ENCODE results near the gene GCGR.

Gene GCGR

DNA sequence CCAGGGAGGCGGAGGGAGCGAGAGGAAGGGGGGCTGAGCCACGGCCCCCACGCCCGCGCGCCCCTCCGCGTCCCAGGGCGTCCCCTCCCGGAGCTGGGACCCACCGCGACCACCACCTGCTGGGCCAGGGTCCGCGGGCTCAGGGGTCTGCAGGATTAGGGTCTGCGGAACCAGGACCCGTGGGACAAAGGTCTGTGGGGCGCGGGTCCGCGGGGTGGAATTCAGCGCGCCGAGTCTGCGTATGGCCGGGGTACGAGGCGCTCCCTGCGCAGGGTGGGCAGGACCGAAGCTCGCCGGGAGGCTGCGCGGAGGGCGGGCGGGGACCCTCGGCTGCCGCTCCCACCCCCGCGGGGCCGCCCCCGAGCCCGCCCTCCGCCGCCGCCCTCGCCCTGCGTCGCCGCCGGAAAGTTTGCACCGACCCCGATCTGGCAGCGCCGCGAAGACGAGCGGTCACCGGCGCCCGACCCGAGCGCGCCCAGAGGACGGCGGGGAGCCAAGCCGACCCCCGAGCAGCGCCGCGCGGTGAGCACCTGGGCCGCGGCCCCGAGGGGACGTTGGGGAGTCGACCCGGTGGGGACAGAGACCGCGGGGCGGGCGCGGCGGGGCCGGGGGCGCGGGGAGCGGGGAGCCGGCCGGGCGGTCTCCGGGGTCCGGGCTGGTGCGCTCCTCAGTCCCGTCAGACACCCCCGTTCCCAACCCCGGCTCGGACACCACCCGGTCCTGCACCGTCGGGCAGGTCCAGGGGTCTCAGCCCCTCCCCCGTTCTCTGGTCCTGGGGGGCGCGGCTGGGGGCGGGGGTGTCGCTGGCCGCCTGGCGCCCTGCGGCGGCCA, at the start of gene GCGR:
TSS of gene GCGR (plus strand) at position 423 of the 831 bp plus-strand sequence. CDS start 4,869 bp downstream, outside the sequence.
- no peak for DNase-seq (ENCODE audit: low read depth)

DNA sequence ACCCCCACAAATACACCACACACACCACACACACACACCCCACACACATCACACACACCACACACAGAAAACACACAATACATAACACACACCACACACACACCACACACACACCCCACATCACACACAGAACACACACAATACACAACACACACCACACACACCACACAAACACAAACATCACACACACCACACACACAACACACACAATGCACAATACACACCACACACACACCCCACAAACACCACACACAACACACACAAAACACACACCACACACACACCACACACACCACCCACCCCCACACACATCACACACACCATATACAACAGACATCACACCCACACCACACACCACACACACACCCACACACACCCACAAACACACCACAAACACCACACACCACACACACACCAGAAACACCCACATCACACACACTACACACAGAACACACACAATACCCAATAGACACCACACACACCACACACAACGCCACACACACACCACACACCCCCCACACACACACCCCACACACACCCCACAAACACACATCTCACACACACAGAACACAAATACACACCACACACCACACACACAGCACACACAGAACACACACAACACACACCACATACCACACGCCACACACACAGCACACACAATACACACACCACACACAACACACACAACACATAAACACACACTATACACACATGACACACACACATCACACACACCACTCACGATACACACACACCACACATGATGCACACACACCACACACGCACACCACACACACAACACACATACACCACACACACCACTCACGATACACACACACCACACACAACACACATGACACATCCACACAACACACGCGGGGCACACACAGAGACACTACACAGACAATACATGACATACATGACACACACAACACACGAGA, 11.0 kb upstream of the GCGR start:
- DNase-seq (ENCODE audit: low read depth): no peak

DNA sequence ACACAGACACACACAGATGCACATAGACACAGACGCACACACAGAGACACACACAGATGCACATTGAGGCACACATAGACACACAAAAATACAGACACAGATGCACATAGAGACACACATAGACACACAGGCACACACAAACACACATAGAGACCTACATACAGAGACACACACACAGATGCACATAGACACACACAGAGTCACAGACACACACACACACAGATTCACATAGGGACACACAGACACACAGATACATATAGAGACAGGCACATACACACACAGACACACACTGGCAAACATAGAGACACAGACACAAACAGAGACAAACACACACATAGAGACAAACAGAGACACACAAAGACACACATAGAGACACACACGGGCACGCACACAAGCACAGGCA, 9.9 kb upstream of the GCGR start:
- no peak for DNase-seq (ENCODE audit: low read depth)

DNA sequence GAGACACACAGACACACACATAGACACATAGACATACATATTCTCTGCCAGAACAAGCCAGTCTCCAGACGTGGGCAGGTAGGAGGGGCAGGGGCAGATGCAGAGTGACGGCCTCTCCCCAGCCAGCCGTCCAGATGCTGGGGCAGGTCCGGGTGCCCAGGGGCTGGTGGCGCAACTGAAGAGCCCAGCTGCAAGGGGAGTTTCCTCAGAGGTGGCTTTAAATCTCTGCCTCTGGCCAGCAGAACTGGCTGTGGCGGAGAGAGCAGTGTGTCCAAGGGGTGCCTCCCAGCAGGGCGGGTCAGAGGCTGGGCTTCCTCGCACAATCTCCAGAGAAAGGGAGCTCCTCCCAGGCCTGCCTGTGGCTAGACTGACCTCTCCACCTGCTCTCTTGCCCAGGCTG, 9.4 kb upstream of the GCGR start:
- DNase-seq (ENCODE audit: low read depth): peak; percentile 24

DNA sequence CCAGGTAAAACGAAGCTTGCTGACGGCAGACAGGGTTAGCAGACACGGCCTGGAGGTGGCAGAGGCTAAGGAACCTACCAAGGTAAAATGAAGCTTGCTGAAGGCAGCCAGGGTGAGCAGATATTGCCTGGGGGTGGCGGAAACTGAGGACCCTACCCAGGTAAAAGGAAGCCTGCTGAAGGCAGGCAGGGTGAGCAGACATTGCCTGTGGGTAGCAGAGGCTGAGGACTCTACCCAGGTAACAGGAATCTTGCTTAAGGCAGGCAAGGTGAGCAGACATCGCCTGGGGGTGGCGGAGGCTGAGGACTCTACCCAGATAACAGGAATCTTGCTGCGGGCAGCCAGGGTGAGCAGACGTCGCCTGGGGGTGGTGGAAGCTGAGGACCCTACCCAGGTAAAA, 2.6 kb upstream of the GCGR start:
- DNase-seq (ENCODE audit: low read depth): no peak

DNA sequence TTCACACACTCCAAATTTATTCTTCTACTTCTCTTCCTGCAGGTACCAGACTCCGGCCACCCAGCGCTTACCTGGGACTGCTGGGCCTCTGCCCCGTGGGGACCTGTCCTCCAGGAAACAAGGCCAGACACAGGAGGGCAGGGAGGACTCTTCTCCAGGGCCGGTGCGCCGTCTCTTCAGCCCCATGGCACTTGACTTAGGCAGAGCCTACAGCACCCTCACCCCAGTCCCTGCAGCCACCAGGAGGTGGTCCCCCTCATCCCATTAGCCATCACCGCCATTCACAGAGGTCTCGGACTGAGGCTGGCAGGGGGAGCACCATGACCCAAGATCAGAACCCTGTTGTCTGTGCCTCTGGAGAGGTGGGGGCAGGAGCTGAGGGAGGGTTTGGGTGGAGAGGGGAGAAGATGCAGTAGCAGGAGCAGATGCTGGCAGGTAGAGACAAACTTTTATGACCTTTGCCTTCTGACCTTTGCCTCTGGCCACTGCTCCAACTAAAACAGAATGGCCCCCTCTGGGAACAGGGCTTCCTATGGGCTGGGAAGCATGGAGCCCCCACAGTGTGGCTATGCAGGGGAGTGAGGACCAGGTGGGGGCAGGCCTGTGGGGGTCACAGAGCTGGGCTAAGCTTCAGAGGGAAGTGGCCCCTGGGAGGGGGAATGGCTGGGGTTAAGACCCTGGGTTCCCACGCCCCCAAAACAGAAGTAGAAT, 1.7 kb upstream of the GCGR start:
- no peak for DNase-seq (ENCODE audit: low read depth)

DNA sequence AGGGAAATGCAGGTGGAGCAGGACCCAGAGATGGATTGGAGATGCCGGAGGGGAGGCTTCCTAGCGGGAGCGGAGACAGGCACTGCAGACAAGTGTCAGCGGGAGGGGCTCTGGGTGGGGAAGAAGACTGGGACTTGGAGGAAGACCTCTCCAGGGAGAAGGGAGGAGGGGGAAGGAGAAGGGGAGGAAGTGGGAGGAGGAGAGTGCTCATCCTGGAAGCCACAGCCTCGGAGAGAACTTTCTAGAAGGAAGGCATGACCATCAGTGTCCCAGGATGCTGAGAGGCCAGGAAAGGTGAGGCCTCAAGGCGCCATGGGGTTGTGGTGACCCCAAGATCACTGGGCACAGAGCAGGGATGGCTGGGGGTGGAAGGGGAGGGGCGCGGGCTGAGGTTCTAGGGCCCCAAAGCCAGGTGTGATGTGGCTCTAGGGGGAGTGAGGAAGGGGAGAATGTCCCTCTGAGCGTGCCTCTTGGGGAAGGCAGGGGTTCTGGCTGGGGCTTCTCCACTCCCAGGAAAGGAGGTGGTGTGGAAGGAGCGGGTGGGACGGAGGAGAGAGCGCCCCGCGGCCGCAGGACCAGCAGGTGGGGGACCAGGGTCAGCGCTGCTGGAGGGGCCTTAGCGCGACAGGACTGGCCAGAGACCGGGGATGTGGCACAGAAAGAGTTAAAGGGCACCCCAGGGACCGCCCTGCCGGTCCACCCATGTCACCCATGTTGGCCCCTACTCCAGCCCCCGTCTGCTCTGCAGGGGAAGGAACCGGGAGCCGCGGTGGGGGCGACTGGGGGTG, 900 bp upstream of the GCGR start:
- no peak for DNase-seq (ENCODE audit: low read depth)

DNA sequence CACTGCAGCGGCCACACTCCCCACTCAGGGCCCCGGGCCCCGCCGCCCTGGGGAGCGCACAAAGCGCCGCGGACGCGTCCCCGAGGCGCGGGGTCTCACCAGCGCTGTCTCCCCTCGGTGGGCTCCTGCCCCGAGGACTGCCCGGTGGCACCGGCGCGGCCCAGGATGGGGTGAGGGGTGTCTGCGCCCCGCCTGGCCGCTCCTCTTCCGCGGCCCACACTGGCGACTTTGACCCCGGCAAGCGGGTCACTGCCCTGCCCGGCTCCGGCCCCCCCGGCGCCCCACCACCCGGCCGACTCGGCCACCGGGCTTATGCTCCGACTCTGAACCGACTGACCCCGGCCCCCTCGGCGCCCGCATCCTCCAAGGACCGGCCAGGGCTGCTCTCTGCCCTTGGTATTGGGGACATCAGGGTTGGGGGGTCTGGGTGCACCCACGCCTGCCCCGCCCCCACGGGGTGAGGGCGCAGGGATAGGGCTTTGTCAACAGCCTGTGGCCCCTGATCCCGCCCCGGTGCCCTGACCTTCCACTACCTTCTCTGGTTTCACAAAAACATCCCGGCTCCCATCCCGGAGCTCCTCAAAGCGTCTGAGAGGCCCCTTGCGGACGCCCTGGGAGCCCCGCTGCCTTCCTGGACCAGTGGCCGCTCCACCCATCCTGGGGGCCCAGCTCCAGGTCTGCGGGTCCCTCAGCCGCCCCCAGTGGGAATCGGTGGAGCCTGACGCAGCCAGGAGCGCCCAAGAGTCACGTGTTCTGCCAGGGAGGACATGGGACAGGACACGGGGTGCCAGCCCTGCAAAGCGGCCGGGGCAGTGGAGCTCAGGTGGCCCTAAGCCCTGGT, 829 bp downstream of the GCGR start:
- DNase-seq (ENCODE audit: low read depth): no peak

DNA sequence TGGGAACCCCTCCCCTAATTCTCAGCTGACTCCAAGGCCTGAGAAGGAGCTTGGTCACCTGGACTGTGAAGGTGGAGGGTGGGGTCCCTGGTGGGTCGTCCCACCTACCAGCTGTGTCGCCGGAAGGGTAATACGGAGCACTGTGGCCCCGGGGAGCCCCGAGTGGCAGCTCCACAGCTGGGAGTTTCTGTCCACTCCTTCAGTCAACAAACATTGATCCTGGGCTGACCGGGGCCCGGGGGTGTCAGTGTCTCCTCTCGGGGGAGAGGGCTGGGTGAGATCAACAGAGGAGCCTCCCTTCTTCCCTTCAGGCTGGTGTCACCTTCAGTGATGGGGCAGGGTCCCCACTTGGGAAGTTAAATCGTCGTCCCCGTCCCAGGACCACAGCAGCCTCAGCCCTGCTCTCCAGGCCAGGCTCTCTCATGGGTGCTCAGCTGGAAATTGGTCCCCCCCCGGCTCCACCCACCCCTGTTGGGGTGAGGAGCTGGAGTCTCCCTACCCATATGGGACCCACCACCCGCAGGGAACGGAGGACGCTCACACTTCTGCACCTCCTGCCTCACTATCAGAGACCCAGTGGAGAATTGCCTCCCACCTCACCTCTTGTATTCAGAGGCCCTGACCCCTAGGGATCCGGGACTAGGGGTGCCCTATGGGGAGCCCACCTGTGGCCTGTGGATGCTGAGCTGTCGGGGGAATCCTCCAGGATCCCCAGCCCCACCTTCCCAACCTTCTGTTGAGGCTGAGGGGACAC, 1.9 kb downstream of the GCGR start:
- no peak for DNase-seq (ENCODE audit: low read depth)

DNA sequence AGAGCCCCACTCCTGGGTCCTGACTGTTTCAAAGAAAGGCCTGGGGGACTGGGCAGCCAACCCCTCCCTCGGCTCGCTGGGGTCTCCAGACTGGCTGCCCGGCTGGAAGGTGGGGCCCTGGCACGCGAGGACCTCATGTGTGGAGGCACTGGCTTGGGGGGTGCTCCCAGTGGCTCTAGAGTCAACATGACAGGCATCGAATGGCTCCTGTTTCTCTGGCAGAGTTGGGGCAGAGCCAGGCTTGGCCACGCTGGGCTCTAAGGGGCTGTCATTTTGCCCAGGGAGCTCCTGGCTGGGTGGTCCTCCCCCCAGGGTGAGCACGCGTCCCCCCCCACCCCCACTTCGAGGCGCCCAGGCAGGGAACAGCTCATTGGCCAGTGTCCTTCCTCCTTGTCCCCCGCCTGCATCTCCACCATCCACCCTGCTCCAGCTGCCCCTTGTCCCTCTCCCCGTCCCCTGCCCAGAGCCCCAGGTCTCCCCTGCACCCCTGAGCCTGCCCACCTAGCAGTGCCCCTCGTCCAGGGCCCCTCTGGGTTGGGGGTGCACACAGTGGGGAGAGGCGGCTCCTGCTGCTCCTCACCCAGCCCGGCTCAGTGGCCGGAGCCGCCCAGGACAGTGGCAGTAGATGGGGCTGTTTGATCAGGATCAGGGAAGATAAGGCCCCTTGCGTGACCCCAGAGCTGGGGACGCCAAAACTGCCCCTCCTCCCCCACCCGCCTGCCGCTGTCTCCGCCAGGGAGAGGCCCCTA, 2.7 kb downstream of the GCGR start:
- DNase-seq (ENCODE audit: low read depth): no peak

DNA sequence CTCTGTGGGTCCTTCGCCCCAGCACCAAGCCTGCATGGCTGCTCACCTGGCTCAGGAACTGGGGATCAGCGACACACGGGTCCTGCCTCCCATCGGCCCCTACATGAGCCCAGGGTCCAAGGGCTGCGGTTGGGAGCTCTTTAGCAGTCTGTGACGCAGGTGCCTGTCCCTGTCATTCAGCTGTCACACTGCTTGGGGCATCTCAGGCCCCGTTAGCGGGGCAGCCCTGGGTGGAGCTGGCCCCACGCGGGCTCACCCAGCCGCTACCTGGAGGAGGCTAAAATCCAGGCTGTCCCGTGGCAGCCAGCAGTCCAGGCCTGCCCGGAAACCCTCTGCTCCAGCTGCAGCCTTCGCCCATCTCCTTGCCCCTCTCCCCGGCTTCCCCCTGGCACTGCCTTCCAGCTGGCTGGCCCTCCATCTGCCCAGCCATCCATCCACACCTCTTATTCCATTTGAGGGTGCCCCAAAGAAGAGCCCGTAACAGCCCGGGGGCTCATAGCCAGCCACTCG, 3.3 kb downstream of the GCGR start:
- DNase-seq (ENCODE audit: low read depth): no peak

DNA sequence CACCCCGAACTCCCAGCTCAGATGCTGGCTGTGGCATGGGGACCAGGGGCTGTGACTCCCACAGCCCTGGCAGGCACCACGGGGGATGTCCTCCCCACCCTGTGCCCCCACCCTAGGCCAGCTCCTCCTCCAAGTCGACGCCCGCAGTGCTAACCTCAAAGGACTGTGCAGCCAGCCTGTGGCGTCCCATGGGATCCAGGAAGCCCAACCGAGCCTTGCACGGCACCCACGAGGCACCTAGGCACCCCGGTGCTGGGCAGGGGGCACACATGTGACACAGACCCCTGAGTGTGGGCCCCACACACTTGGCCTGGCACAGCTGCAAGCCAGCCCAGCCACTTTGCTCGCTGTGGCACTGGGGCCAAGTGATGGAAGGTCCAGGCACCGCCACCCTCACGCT, 3.9 kb downstream of the GCGR start:
- DNase-seq (ENCODE audit: low read depth): no peak

DNA sequence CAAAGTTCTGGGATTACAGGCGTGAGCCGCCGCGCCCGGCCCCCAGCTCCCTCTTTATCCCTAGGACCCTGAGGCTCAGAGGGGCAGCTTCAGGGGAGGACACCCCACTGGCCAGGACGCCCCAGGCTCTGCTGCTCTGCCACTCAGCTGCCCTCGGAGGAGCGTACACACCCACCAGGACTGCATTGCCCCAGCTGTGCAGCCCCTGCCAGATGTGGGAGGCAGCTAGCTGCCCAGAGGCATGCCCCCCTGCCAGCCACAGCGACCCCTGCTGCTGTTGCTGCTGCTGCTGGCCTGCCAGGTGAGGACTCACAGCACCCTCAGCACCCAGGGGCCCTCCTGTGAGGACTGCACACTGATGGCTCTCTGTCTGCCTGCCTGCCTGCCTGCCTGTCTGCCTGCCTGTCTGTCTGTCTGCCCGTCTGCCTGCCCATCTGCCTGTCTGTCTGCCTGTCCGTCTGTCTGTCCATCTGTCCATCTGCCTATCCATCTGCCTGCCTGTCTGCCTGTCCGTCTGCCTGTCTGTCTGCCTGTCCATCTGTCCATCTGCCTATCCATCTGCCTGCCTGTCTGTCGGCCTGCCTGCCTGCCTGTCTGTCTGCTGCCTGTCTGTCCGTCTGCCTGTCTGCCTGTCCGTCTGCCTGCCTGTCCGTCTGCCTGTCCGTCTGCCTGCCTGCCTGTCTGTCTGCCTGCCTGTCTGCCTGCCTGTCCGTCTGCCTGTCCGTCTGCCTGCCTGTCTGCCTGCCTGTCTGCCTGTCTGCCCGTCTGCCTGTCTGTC, 5.0 kb downstream of the GCGR start:
- no peak for DNase-seq (ENCODE audit: low read depth)

DNA sequence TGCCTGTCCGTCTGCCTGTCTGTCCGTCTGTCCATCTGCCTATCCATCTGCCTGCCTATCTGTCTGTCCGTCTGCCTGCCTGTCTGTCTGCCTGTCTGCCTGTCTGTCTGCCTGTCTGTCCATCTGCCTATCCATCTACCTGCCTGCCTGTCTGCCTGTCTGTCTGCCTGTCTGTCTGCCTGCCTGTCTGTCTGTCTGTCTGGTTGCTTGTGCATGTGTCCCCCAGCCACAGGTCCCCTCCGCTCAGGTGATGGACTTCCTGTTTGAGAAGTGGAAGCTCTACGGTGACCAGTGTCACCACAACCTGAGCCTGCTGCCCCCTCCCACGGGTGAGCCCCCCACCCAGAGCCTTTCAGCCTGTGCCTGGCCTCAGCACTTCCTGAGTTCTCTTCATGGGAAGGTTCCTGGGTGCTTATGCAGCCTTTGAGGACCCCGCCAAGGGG, 5.6 kb downstream of the GCGR start:
- DNase-seq (ENCODE audit: low read depth): no peak

DNA sequence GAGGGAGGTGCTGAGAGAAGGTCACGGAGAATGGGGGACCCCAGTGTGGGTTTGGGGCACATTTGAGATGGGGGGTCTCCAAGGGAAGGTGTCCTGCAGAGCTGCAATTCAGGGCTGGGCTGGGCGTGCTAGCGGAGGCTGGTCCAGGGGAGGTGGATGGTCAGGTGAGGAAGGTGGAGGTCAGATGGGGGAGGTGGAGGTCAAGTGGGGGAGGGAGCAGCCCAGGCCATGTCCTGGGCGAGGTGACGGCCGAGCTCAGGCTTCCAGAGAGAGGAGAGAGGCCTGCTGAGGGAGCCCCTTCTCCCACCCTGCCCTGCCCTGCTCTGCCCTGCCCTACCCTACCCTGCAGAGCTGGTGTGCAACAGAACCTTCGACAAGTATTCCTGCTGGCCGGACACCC, 6.5 kb downstream of the GCGR start:
- DNase-seq (ENCODE audit: low read depth): no peak

DNA sequence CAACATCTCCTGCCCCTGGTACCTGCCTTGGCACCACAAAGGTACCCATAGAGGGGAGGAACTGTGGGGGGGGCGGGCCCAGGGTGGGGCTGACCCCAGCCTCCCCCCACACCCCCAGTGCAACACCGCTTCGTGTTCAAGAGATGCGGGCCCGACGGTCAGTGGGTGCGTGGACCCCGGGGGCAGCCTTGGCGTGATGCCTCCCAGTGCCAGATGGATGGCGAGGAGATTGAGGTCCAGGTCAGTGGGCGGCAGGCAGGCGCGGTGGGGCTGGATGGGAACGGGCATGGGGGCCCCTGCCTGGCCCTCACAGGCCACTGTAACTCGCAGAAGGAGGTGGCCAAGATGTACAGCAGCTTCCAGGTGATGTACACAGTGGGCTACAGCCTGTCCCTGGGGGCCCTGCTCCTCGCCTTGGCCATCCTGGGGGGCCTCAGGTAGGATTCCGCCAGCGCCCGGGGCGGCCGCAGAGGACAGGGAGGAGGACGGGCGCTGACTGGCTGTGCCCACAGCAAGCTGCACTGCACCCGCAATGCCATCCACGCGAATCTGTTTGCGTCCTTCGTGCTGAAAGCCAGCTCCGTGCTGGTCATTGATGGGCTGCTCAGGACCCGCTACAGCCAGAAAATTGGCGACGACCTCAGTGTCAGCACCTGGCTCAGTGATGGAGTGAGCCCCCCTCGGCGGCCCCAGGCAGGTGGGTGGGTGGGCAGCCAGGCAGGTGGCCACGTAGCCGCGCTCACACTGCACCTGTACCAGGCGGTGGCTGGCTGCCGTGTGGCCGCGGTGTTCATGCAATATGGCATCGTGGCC, 7.1 kb downstream of the GCGR start:
- DNase-seq (ENCODE audit: low read depth): no peak

Data from ELR (cell line).